Left lobe of liver (tissue), 2 donors: ENCODE measurements around the gene ANKRD13B. TPM values are rescaled to one million over a fixed set of nuclear protein-coding genes. Genes with fewer than 3 reads are reported as not detected.
"Not testable (repeated sequence)": the region's sequence is repeated elsewhere in the genome, so short reads cannot be mapped to it uniquely, and the experiment has no call there.

Experiments used
- ATAC-seq: fragments of 200-7000 bp; cut with Tn5 transposase; one replicate; pipeline ENCODE4 v1.9.1; 2020; ENCODE audit warnings: mild to moderate bottlenecking, moderate library complexity
- DNase-seq: peaks from one replicate; pipeline ENCODE4 v3.0.0-alpha.2; 2020; ENCODE audit warnings: low spot score
- total RNA-seq: library from RNA; stranded (reverse); gene quantifications from one replicate; pipeline ENCODE4 v1.2.1, GENCODE V29; 2021
- donor health status: DM: no; HTN: no; CAD: no; lungs with moderate emphysema.
- donor health status: DM: no; HTN: yes; CAD: no.

Gene ANKRD13B
- 1.3 TPM for total RNA-seq

DNA sequence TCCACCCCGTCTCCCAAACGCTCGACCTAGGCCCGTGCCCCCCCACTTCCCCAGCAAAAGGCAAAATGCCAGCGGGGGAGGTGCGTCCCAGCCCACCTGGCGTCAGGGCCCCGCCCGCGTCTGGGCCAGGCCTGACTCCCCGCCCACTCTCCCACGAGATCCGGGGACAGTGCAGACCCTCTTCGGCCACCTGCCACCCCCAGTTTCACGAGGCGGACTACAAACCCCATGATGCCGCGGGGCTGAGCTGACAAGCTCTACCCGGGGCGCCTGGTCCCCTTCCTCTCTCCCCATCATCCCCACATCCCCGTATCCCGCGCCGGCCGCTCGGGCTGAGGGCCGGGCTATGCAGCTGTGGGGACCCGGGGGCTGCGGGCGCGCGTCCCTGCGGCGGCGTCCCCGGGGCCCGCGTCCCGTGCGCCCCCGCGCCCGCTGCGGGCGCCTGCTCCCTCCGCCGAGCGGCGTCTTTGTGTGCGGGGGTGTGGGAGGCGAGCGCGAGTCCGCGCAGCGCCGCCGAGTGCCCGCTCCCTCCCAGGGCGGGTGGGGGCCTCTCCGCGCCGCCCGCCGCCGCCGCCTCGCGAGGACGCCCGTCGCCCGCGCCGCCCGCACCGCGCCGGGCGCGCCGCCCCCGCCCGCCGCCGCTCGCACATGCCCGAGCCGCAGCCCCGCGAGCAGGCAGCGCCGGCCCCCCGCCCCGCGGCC is at the start of gene ANKRD13B:
ANKRD13B (plus strand) TSS at position 283 of the 702 bp plus-strand sequence. CDS start 490 bp downstream, outside the sequence.
- ATAC-seq (no peak), DNase-seq (no peak)

DNA sequence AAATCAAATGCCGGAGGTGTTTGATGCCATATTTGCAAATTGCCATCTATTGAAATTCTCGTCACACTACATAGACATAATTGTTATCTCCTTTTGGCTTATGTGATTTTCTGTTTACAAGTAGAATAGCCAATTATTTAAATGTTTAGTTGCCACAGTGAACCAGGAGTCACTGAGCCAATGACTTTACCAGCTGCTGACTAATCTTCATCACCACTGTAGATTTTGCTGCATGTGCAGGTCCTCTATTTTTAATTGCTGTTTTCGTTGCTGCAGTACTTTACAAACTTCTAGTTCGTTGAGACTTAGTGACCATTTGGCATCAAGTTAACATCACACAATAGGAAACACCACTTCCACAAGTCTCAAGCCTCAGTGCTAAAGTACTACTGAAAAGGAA is 48.9 kb upstream of the ANKRD13B start:
- DNase-seq (no peak), ATAC-seq (no peak)

GRCh38 chr17:29546085-29546484 is 46.8 kb upstream of the ANKRD13B start:
- no peak for DNase-seq
- peak; percentile 59 for ATAC-seq

GRCh38 chr17:29546830-29547229 is 46.1 kb upstream of the ANKRD13B start:
- ATAC-seq (peak; percentile 52), DNase-seq (no peak)

- DNase-seq (peak; percentile 30), ATAC-seq (peak; percentile 16)
Observed at GRCh38 chr17:29549177-29549923, 43.6 kb upstream of the ANKRD13B start.

GRCh38 chr17:29555840-29556239 is 37.1 kb upstream of the ANKRD13B start:
- DNase-seq (peak; percentile 77), ATAC-seq (peak; percentile 90)

DNA sequence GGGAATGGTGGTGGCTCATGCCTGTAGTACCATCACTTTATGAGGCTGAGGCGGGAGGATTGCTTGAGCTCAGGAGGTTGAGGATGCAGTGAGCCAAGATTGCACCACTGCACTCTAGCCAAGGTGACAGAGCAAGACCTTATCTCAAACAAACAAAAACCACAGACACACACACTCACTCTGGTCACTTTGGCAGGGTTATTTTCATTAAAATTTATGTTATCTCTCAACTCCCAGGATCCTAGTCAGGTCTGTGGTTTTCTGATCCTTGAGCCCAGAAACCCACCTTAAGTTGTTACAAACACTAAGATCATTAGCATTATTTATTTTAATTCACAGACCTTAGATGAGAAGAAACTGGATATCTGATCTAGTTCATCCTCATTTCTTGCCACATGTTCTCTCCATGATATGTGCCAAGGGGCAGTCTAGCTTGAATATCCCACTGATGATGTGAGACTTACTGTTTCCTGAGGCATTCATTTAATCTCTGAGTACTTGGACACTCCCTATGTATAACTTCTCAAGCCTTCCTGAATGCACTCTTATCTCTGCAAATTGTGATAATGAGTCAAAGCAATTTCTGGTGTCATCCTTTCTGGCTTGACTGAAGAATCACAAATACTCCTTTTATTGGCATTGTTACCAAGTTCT is 35.7 kb upstream of the ANKRD13B start:
- DNase-seq (peak; percentile 66), ATAC-seq (peak; percentile 68)

GRCh38 chr17:29557739-29558116 is 35.2 kb upstream of the ANKRD13B start:
- DNase-seq (no peak), ATAC-seq (no peak)

DNA sequence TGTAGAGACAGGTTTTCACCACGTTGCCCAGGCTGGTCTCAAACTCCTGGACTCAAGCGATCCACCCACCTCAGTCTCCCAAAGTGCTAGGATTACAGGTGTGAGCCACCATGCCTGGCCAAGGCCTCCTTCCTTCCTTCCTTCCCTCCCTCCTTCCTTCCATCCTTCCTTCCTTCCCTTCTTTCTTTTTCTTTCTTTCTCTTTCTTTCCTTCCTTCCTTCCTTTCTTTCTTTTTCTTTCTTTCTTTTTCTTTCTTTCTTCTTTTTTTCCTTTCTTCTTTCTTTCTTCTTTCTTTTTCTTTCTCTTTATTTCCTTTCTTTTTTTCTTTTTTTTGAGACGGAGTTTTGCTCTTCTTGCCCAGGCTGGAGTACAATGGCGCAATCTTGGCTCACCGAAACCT is 34.8 kb upstream of the ANKRD13B start:
- not testable (repeated sequence) for DNase-seq, ATAC-seq

DNA sequence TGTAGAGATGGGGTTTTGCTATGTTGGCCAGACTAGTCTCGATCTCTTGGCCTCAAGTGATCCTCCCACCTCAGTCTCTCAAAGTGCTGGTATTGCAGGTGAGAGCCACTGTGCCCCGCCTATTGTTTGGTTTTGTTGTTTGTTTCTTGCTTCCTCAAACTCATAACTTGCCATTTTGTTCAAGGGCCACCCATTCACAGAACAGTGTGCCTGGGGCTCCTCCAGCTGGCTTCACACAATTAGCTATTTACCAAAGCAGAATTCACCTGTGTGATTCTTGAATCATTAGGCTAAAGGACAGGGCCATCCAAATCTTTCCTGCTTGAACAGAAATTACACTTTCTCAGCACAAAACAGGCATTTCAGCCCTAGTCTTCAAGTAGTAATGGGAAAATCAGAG is 33.3 kb upstream of the ANKRD13B start:
- DNase-seq (no peak), ATAC-seq (no peak)

- ATAC-seq (no peak), DNase-seq (no peak)
Observed at GRCh38 chr17:29560316-29560715, 32.6 kb upstream of the ANKRD13B start.

- DNase-seq, result peak; percentile 46
- no peak for ATAC-seq
Observed at GRCh38 chr17:29561554-29562517, 31.1 kb upstream of the ANKRD13B start.

- ATAC-seq, result no peak
- peak; percentile 33 for DNase-seq
Observed at GRCh38 chr17:29562615-29563014, 30.3 kb upstream of the ANKRD13B start.

- peak; percentile 28 for DNase-seq
- ATAC-seq, result no peak
Observed at GRCh38 chr17:29563816-29564215, 29.1 kb upstream of the ANKRD13B start.

- DNase-seq (peak; percentile 83), ATAC-seq (peak; percentile 47)
Observed at GRCh38 chr17:29565643-29566472, 27.1 kb upstream of the ANKRD13B start.

- peak; percentile 71 for ATAC-seq
- DNase-seq, result peak; percentile 91
Observed at GRCh38 chr17:29566473-29567303, 26.2 kb upstream of the ANKRD13B start, which contains the start of gene ABHD15. Gene ABHD15 (minus strand): TSS chr17:29567037. CDS start chr17:29566966, 71 bp downstream.

DNA sequence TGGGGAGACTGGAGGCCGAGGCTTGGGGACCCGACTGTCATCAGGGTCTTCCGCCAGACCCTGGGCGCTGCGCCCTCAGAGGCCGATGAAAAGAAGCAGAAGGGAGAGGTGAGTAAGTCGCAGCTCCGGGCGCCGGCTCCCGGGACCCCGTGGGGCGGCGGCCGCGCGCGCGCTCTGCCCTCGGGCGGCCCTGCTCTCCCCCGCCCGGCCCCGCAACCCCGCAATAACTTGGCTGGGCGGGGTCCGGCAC is 25.7 kb upstream of the ANKRD13B start:
- DNase-seq (no peak), ATAC-seq (peak; percentile 0)

GRCh38 chr17:29567554-29568330 is 25.2 kb upstream of the ANKRD13B start:
- peak; percentile 39 for ATAC-seq
- peak; percentile 70 for DNase-seq
